Activated CD4-positive, alpha-beta T cell treated with anti-CD3 and anti-CD28 coated beads for 36 hours (primary cell): ENCODE measurements around the gene UBE2D4. TPM values are rescaled to one million over a fixed set of nuclear protein-coding genes. Genes with fewer than 3 reads are reported as not detected.

ENCODE experiments used
- ATAC-seq: fragments of 200-7000 bp; cut with Tn5 transposase; one replicate; pipeline ENCODE4 v1.10.0; 2021; ENCODE audit warnings: mild to moderate bottlenecking, moderate library complexity
- CTCF ChIA-PET: fragments of 350-600 bp; sonication (Branson Sonifier 250); formaldehyde crosslinking; loops from one replicate; lab custom pipeline; 2021; ENCODE audit warnings: antibody characterized with exemption; lab: Charles Lee
- POLR2A ChIA-PET: fragments of 350-600 bp; sonication (Branson Sonifier 250); formaldehyde crosslinking; loops from one replicate; lab custom pipeline; 2021; ENCODE audit warnings: antibody characterized with exemption, inconsistent platforms; lab: Charles Lee
- DNase-seq: peaks from one replicate; pipeline ENCODE4 v3.0.0-alpha.2; 2020
- H3K27ac Mint-ChIP-seq: one replicate; pipeline ENCODE4 v1.8.0; 2021; ENCODE audit warnings: mixed read lengths
- H3K27me3 Mint-ChIP-seq: one replicate; pipeline ENCODE4 v1.8.0; 2021; ENCODE audit warnings: mixed read lengths
- H3K36me3 Mint-ChIP-seq: one replicate; pipeline ENCODE4 v1.8.0; 2021; ENCODE audit warnings: low read depth, mixed read lengths
- H3K4me1 Mint-ChIP-seq: one replicate; pipeline ENCODE4 v1.8.0; 2021; ENCODE audit warnings: mixed read lengths
- H3K4me3 Mint-ChIP-seq: one replicate; pipeline ENCODE4 v1.8.0; 2021; ENCODE audit warnings: mild to moderate bottlenecking, moderate library complexity, mixed read lengths
- H3K9me3 Mint-ChIP-seq: one replicate; pipeline ENCODE4 v1.8.0; 2021; ENCODE audit warnings: low read depth, mixed read lengths
- intact Hi-C, 2 experiments: fragments of 100-400 bp; cut with DNase I in 1 of 2; cut with micrococcal nuclease in 1 of 2; formaldehyde crosslinking; loops; one replicate each; pipeline versions ENCODE4 v1.14.2 to v1.15.1; 2022 to 2024; cut with DNase I, micrococcal nuclease
- total RNA-seq, 2 experiments: library from RNA; stranded (reverse); gene quantifications; one replicate each; pipeline ENCODE4 v1.2.3, GENCODE V29; 2021

The UBE2D4 gene
- 10 to 100 TPM; 10.1 to 10.7 TPM for total RNA-seq

- CTCF ChIA-PET, result no interaction called here
- ATAC-seq, result peak; percentile 92
- Mint-ChIP-seq H3K4me3 (peak within 1 kb of the TSS; percentile 91), H3K4me1 (peaks cover 29% of the 10 kb centered on the region), H3K27ac (peak within 1 kb of the TSS; percentile 98), H3K27me3 (no peaks in the 10 kb centered on the region), H3K36me3 (peaks cover 24% of the 10 kb centered on the region), H3K9me3 (no peaks in the 10 kb centered on the region)
- DNase-seq, result peak; percentile 94
- intact Hi-C loops, result loop anchor here (1.0 to 5.0 kb wide), 7 partner anchors 20 to 1061 kb away; partner anchors contain the start of genes MRPS24 (in 2 of the 2), NUDCD3 (in 1 of the 2), POLM (in 1 of the 2) and STK17A (in 1 of the 2)
- POLR2A ChIA-PET, result interaction anchor here (1.0 kb wide), 1 partner anchor 21 kb away, joined by 3 read pairs; no protein-coding TSS in a partner anchor
Measured at GRCh38 chr7:43925984-43926797, at the start of gene UBE2D4. Gene UBE2D4 (plus strand): TSS chr7:43926436. CDS start chr7:43926533, 97 bp downstream.

GRCh38 chr7:43876976-43877745, 49.1 kb upstream of the UBE2D4 start:
- DNase-seq, result no peak
- Mint-ChIP-seq H3K27me3 (no peaks in the 10 kb centered on the region), H3K4me3 (no peak overlapping the region), H3K36me3 (peaks cover 49% of the 10 kb centered on the region), H3K4me1 (peaks cover 15% of the 10 kb centered on the region), H3K27ac (no peak overlapping the region), H3K9me3 (no peaks in the 10 kb centered on the region)
- ATAC-seq, result no peak
- ChIA-PET POLR2A (no interaction called here), CTCF (no interaction called here)
- intact Hi-C loops, result no loop called here

- H3K4me1 Mint-ChIP-seq, result peaks cover 5% of the 10 kb centered on the region
- H3K4me3 Mint-ChIP-seq, result no peak overlapping the region
- no peaks in the 10 kb centered on the region for H3K27me3 Mint-ChIP-seq
- ATAC-seq (no peak), DNase-seq (no peak)
- intact Hi-C loops, result no loop called here
- peaks cover 49% of the 10 kb centered on the region for H3K36me3 Mint-ChIP-seq
- no peak overlapping the region for H3K27ac Mint-ChIP-seq
- H3K9me3 Mint-ChIP-seq, result no peaks in the 10 kb centered on the region
- ChIA-PET CTCF (interaction anchor here (2.1 kb wide), 1 partner anchor 39 kb away, joined by 4 read pairs; no protein-coding TSS in a partner anchor), POLR2A (no interaction called here)
Measured at GRCh38 chr7:43877968-43878864, 48.0 kb upstream of the UBE2D4 start.

GRCh38 chr7:43878867-43879266, 47.4 kb upstream of the UBE2D4 start:
- Mint-ChIP-seq H3K36me3 (peaks cover 50% of the 10 kb centered on the region), H3K27ac (peak overlapping the region; percentile 55), H3K4me3 (no peak overlapping the region), H3K27me3 (no peaks in the 10 kb centered on the region), H3K9me3 (no peaks in the 10 kb centered on the region), H3K4me1 (peaks cover 3% of the 10 kb centered on the region)
- intact Hi-C loops, result no loop called here
- no peak for DNase-seq
- ATAC-seq, result no peak
- ChIA-PET POLR2A (interaction anchor here (0.7 kb wide), 1 partner anchor 9 kb away, joined by 3 read pairs; the partner anchor contains the start of gene MRPS24), CTCF (interaction anchor here (0.6 to 2.1 kb wide), 3 partner anchors 10 to 179 kb away, joined by 3 to 4 read pairs (median 3); partner anchors contain the start of gene MRPS24)

- CTCF ChIA-PET, result interaction anchor here (0.6 to 2.1 kb wide), 5 partner anchors 11 to 330 kb away, joined by 3 to 4 read pairs (median 3); partner anchors contain the start of gene MRPS24
- DNase-seq, result peak; percentile 29
- ATAC-seq, result peak; percentile 90
- Mint-ChIP-seq H3K27me3 (no peaks in the 10 kb centered on the region), H3K36me3 (peaks cover 53% of the 10 kb centered on the region), H3K4me3 (no peak overlapping the region), H3K4me1 (peaks cover 3% of the 10 kb centered on the region), H3K9me3 (no peaks in the 10 kb centered on the region), H3K27ac (peak overlapping the region; percentile 55)
- POLR2A ChIA-PET, result interaction anchor here (0.7 kb wide), 1 partner anchor 10 kb away, joined by 3 read pairs; the partner anchor contains the start of gene MRPS24
- intact Hi-C loops, result no loop called here
Measured at GRCh38 chr7:43879477-43879876, 46.8 kb upstream of the UBE2D4 start.

GRCh38 chr7:43880596-43880995, 45.6 kb upstream of the UBE2D4 start:
- Mint-ChIP-seq H3K9me3 (no peaks in the 10 kb centered on the region), H3K4me3 (no peak overlapping the region), H3K4me1 (peaks cover 3% of the 10 kb centered on the region), H3K36me3 (peaks cover 48% of the 10 kb centered on the region), H3K27me3 (no peaks in the 10 kb centered on the region), H3K27ac (peak overlapping the region; percentile 24)
- DNase-seq (no peak), ATAC-seq (no peak)
- ChIA-PET POLR2A (no interaction called here), CTCF (no interaction called here)
- intact Hi-C loops, result no loop called here

- Mint-ChIP-seq H3K27me3 (no peaks in the 10 kb centered on the region), H3K4me3 (no peak overlapping the region), H3K36me3 (peaks cover 26% of the 10 kb centered on the region), H3K27ac (no peak overlapping the region), H3K4me1 (peaks cover 9% of the 10 kb centered on the region), H3K9me3 (no peaks in the 10 kb centered on the region)
- POLR2A ChIA-PET, result no interaction called here
- intact Hi-C loops, result no loop called here
- no peak for ATAC-seq
- CTCF ChIA-PET, result interaction anchor here (0.7 to 1.1 kb wide), 4 partner anchors 9 to 35 kb away, joined by 3 to 4 read pairs (median 3); no protein-coding TSS in a partner anchor
- no peak for DNase-seq
Measured at GRCh38 chr7:43884209-43884608, 42.0 kb upstream of the UBE2D4 start.

DNA sequence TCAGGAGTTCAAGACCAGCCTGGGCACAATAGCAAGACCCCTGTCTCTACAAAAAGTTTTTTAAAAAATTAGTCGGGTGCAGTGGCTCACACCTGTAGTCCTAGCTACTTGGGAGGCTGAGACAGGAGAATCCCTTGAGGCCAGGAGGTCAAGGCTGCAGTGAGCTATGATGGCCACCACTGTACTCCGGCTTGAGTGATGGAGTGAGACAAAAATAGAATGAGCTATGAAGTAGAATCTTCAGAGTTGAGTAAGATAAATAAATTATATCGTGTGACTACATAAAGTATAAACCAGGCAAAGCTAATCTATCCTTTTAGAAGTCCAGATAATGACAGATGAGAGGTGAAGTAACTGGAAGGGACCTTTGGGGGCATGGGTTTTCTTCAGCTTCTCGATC, 41.6 kb upstream of the UBE2D4 start:
- Mint-ChIP-seq H3K4me3 (no peak overlapping the region), H3K27me3 (no peaks in the 10 kb centered on the region), H3K9me3 (no peaks in the 10 kb centered on the region), H3K36me3 (peaks cover 26% of the 10 kb centered on the region), H3K4me1 (peaks cover 12% of the 10 kb centered on the region), H3K27ac (no peak overlapping the region)
- DNase-seq (no peak), ATAC-seq (no peak)
- CTCF ChIA-PET, result interaction anchor here (0.7 to 1.1 kb wide), 2 partner anchors 19 to 35 kb away, joined by 3 to 4 read pairs; no protein-coding TSS in a partner anchor
- POLR2A ChIA-PET, result no interaction called here
- intact Hi-C loops, result no loop called here

- peaks cover 40% of the 10 kb centered on the region for H3K4me1 Mint-ChIP-seq
- H3K36me3 Mint-ChIP-seq, result peaks cover 4% of the 10 kb centered on the region
- H3K9me3 Mint-ChIP-seq, result no peaks in the 10 kb centered on the region
- intact Hi-C loops, result no loop called here
- ChIA-PET CTCF (interaction anchor here (0.7 kb wide), 1 partner anchor 12 kb away, joined by 3 read pairs; no protein-coding TSS in a partner anchor), POLR2A (no interaction called here)
- no peak overlapping the region for H3K4me3 Mint-ChIP-seq
- DNase-seq (peak; percentile 41), ATAC-seq (peak; percentile 86)
- H3K27ac Mint-ChIP-seq, result peak overlapping the region; percentile 13
- no peaks in the 10 kb centered on the region for H3K27me3 Mint-ChIP-seq
Measured at GRCh38 chr7:43888993-43889945, 37.0 kb upstream of the UBE2D4 start.

DNA sequence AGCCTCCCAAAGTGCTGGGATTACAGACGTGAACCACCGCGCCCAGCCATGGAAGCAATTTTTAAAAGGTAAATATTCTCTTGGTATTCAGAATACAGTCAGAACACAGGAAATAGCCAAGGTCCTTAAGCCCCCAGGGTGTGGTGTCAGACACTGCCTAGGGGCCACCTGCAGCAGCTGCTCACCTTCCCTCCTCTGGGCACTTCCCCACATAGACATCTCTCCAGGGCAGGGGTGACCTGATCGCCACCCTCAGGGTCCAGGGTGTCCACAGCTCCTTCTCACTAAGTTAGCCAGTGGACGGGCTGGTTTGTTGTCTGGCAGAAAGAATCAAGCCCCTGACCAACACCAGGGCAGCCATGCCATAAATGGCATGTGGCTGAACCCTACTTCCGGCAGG, 35.8 kb upstream of the UBE2D4 start:
- CTCF ChIA-PET, result interaction anchor here (0.6 to 1.5 kb wide), 3 partner anchors 11 to 1257 kb away, joined by 3 to 4 read pairs (median 3); no protein-coding TSS in a partner anchor
- POLR2A ChIA-PET, result no interaction called here
- H3K27me3 Mint-ChIP-seq, result no peaks in the 10 kb centered on the region
- peaks cover 47% of the 10 kb centered on the region for H3K4me1 Mint-ChIP-seq
- intact Hi-C loops, result no loop called here
- DNase-seq, result no peak
- no peak overlapping the region for H3K27ac Mint-ChIP-seq
- no peak for ATAC-seq
- no peaks in the 10 kb centered on the region for H3K9me3 Mint-ChIP-seq
- H3K4me3 Mint-ChIP-seq, result no peak overlapping the region
- peaks cover 8% of the 10 kb centered on the region for H3K36me3 Mint-ChIP-seq
